ENCODE results near the gene CDY2B.
"Not testable (repeated sequence)": the region's sequence is repeated elsewhere in the genome, so short reads cannot be mapped to it uniquely, and the experiment has no call there.

GRCh38 chrY:17871194-17871903, 8.7 kb downstream of the CDY2B start:
- TF ChIP-seq EZH2 (IDR thresholded peaks at IDR 0.05; ENCODE audit: borderline replicate concordance, insufficient read depth, low read length, poor library complexity, severe bottlenecking); POLR2AphosphoS5 (IDR thresholded peaks at IDR 0.05); EP300 (conservative IDR thresholded peaks at IDR 0.05; ENCODE audit: poor library complexity, severe bottlenecking); REST (IDR thresholded peaks at IDR 0.05; ENCODE audit: borderline replicate concordance); MXI1 (conservative IDR thresholded peaks at IDR 0.05; ENCODE audit: poor library complexity, severe bottlenecking); SMC3 (conservative IDR thresholded peaks at IDR 0.05; ENCODE audit: poor library complexity); TAF1 (IDR thresholded peaks at IDR 0.05; ENCODE audit: low read depth); RAD21 (conservative IDR thresholded peaks at IDR 0.05): not testable (repeated sequence)
- TF ChIP-seq, protein P1, sequence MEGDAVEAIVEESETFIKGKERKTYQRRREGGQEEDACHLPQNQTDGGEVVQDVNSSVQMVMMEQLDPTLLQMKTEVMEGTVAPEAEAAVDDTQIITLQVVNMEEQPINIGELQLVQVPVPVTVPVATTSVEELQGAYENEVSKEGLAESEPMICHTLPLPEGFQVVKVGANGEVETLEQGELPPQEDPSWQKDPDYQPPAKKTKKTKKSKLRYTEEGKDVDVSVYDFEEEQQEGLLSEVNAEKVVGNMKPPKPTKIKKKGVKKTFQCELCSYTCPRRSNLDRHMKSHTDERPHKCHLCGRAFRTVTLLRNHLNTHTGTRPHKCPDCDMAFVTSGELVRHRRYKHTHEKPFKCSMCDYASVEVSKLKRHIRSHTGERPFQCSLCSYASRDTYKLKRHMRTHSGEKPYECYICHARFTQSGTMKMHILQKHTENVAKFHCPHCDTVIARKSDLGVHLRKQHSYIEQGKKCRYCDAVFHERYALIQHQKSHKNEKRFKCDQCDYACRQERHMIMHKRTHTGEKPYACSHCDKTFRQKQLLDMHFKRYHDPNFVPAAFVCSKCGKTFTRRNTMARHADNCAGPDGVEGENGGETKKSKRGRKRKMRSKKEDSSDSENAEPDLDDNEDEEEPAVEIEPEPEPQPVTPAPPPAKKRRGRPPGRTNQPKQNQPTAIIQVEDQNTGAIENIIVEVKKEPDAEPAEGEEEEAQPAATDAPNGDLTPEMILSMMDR (IDR thresholded peaks at IDR 0.05; ENCODE audit: poor library complexity, severe bottlenecking) = not testable (repeated sequence)

All from neural cell (in vitro differentiated cells).